GM23338 (cell line): ENCODE data around the gene SH3RF2. TPM values are rescaled to one million over a fixed set of nuclear protein-coding genes. Genes with fewer than 3 reads are reported as not detected.

ENCODE experiments used
- ATAC-seq: fragments of 200-7000 bp; cut with Tn5 transposase; 3 replicates; pipeline ENCODE4 v1.9.1; 2020
- DNase-seq: peaks from one replicate; pipeline ENCODE4 v3.0.0-alpha.2; 2015; ENCODE audit warnings: low spot score
- H2AFZ ChIP-seq: fragments of 200-600 bp; sonication (generic); 2 replicates; pipeline ENCODE4 v1.8.0; 2016; ENCODE audit warnings: antibody characterized with exemption, mild to moderate bottlenecking, moderate library complexity
- H3F3A ChIP-seq: fragments of 200-600 bp; sonication (generic); replicated peaks from 2 replicates; pipeline ENCODE4 v1.8.0; 2017; ENCODE audit warnings: antibody characterized with exemption, mixed run types, low read depth
- H3K27ac ChIP-seq: fragments of 200-600 bp; sonication (generic); 2 replicates; pipeline ENCODE4 v1.6.1; 2016; ENCODE audit warnings: low read depth
- H3K27me3 ChIP-seq: fragments of 200-600 bp; sonication (generic); 2 replicates; pipeline ENCODE4 v1.8.0; 2016; ENCODE audit warnings: mild to moderate bottlenecking, mixed run types, moderate library complexity; ENCODE audit not compliant: insufficient read depth
- H3K36me3 ChIP-seq: fragments of 200-600 bp; sonication (generic); 2 replicates; pipeline ENCODE4 v1.8.0; 2016; ENCODE audit warnings: mild to moderate bottlenecking; ENCODE audit not compliant: insufficient read depth
- H3K4me1 ChIP-seq: fragments of 200-600 bp; sonication (generic); 2 replicates; pipeline ENCODE4 v1.8.0; 2016; ENCODE audit warnings: mild to moderate bottlenecking, moderate library complexity; ENCODE audit not compliant: insufficient read depth
- H3K4me2 ChIP-seq: fragments of 200-600 bp; sonication (generic); 2 replicates; pipeline ENCODE4 v1.7.1; 2017; ENCODE audit warnings: mixed run types
- H3K4me3 ChIP-seq: fragments of 200-600 bp; sonication (generic); 2 replicates; pipeline ENCODE4 v1.6.1; 2016; ENCODE audit warnings: mixed run types
- H3K79me2 ChIP-seq: fragments of 200-600 bp; sonication (generic); replicated peaks from 2 replicates; pipeline ENCODE4 v1.8.0; 2017; ENCODE audit warnings: mild to moderate bottlenecking; ENCODE audit not compliant: insufficient read depth
- H3K9me2 ChIP-seq: fragments of 200-600 bp; sonication (generic); 2 replicates; pipeline ENCODE4 v1.8.0; 2017; ENCODE audit not compliant: insufficient read depth
- H4K20me1 ChIP-seq: fragments of 200-600 bp; sonication (generic); replicated peaks from 2 replicates; pipeline ENCODE4 v1.8.0; 2017; ENCODE audit warnings: mild to moderate bottlenecking; ENCODE audit not compliant: insufficient read depth
- H3K27ac Mint-ChIP-seq: 2 replicates; pipeline ENCODE4 v1.8.0; 2020; ENCODE audit warnings: inconsistent platforms, mild to moderate bottlenecking, moderate library complexity, mixed read lengths
- H3K27me3 Mint-ChIP-seq: 3 replicates; pipeline ENCODE4 v1.8.0; 2022; ENCODE audit warnings: low read depth, mild to moderate bottlenecking, moderate library complexity, mixed read lengths, inconsistent platforms; ENCODE audit not compliant: insufficient read depth, poor library complexity
- H3K36me3 Mint-ChIP-seq: 3 replicates; pipeline ENCODE4 v1.8.0; 2021; ENCODE audit warnings: low read depth, mild to moderate bottlenecking, inconsistent platforms, moderate library complexity, mixed read lengths
- H3K4me1 Mint-ChIP-seq: 3 replicates; pipeline ENCODE4 v1.8.0; 2020; ENCODE audit warnings: mild to moderate bottlenecking, inconsistent platforms, mixed read lengths
- H3K4me3 Mint-ChIP-seq: 3 replicates; pipeline ENCODE4 v1.8.0; 2021; ENCODE audit warnings: moderate library complexity, mild to moderate bottlenecking, inconsistent platforms, mixed read lengths
- H3K9me3 Mint-ChIP-seq: 3 replicates; pipeline ENCODE4 v1.8.0; 2020; ENCODE audit warnings: moderate library complexity, mild to moderate bottlenecking, inconsistent platforms, mixed read lengths
- CREB1 ChIP-seq: fragments of 250-450 bp; sonication (Bioruptor Pico); IDR thresholded peaks from 2 replicates; pipeline ENCODE4 v1.5.0; 2020; ENCODE audit warnings: low read depth, mild to moderate bottlenecking, moderate library complexity
- ETS1 ChIP-seq: IDR thresholded peaks from 2 replicates; pipeline ENCODE4 v1.6.1; 2016; ENCODE audit warnings: antibody characterized with exemption
- EZH2 ChIP-seq: fragments of 200-600 bp; sonication (generic); IDR thresholded peaks from one replicate; pipeline ENCODE4 v1.8.0; 2017; ENCODE audit warnings: antibody characterized with exemption, mild to moderate bottlenecking, low read depth; ENCODE audit not compliant: unreplicated experiment
- EZH2phosphoT487 ChIP-seq: fragments of 200-600 bp; sonication (generic); IDR thresholded peaks from one replicate; pipeline ENCODE4 v1.8.1; 2018; ENCODE audit warnings: antibody characterized with exemption; ENCODE audit not compliant: unreplicated experiment
- JUNB ChIP-seq: IDR thresholded peaks from one replicate; pipeline ENCODE4 v1.6.1; 2016; ENCODE audit warnings: antibody characterized with exemption; ENCODE audit not compliant: unreplicated experiment
- NANOG ChIP-seq: IDR thresholded peaks from 2 replicates; pipeline ENCODE4 v1.6.1; 2016; ENCODE audit warnings: antibody characterized with exemption, borderline replicate concordance
- POLR2AphosphoS5 ChIP-seq: IDR thresholded peaks from 2 replicates; pipeline ENCODE4 v1.6.1; 2016; ENCODE audit warnings: antibody characterized with exemption, low read depth
- REST ChIP-seq: IDR thresholded peaks from one replicate; pipeline ENCODE4 v1.6.1; 2018; ENCODE audit warnings: antibody characterized with exemption; ENCODE audit not compliant: unreplicated experiment
- STAT1 ChIP-seq: IDR thresholded peaks from one replicate; pipeline ENCODE4 v1.6.1; 2016; ENCODE audit warnings: antibody characterized with exemption; ENCODE audit not compliant: unreplicated experiment
- ZNF114 ChIP-seq: fragments of 250-450 bp; sonication (Bioruptor Pico); IDR thresholded peaks from 2 replicates; pipeline ENCODE4 v1.5.0; 2020; ENCODE audit warnings: mild to moderate bottlenecking, moderate library complexity
- ZNF331 ChIP-seq: fragments of 250-450 bp; sonication (Bioruptor Pico); IDR thresholded peaks from 2 replicates; pipeline ENCODE4 v1.5.0; 2020; ENCODE audit warnings: low read depth, mild to moderate bottlenecking, moderate library complexity
- ZNF462 ChIP-seq: fragments of 250-450 bp; sonication (Bioruptor Pico); IDR thresholded peaks from 2 replicates; pipeline ENCODE4 v1.5.0; 2020; ENCODE audit warnings: mild to moderate bottlenecking, moderate library complexity
- polyA plus RNA-seq: library from polyadenylated mRNA; unstranded; fragments of >200 nt; fragmentation: Nextera tagmentation; extraction: Ambion mirVana; gene quantifications from 2 replicates; pipeline ENCODE4 v1.2.1, GENCODE V29; 2016
- total RNA-seq: library from RNA; depleted of rRNA; stranded (reverse); fragments of >200 nt; shearing (Covaris generic); gene quantifications from 2 replicates; pipeline ENCODE4 v1.2.3, GENCODE V29; 2014
- TF ChIP-seq, protein P1 (sequence below), 2 experiments: fragments of 200-600 bp in 1 of 2; sonication (generic) in 1 of 2; conservative IDR thresholded peaks; 2 replicates each; pipeline versions ENCODE4 v1.5.1 to v1.6.1; 2016 to 2017; ENCODE audit warnings: antibody characterized with exemption in 2 of 2, low read depth in 2 of 2, mild to moderate bottlenecking in 2 of 2, moderate library complexity in 1 of 2

SH3RF2 gene
- total and polyA plus RNA-seq, 2 experiments from 2014 or later: 1.7 to 2.4 TPM

DNA sequence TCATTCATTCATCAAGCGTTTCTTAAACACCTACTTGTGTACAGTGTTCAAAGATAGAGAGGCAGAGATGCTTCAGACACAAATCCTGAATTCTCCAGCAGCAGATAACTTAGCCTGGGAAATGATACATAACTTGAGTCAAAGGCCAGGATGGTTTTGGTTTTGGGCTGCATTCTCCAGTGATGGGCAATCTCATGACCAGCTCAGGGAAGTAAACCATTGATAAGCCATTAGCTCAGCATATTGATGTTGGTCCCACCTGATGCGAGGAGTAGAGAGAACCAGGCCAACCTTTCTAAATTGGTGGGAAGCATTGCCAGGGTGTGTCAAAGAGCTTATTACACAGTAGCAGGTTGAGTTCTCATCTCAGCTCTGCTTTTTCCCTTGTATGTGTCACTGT, 53.0 kb downstream of the SH3RF2 start:
- H3K27ac ChIP-seq: no peak overlapping the region
- no peaks in the 10 kb centered on the region for H3K27me3 ChIP-seq
- ATAC-seq (no peak), DNase-seq (no peak)
- peaks cover 20% of the 10 kb centered on the region for H3K36me3 Mint-ChIP-seq
- H3K27me3 Mint-ChIP-seq: peaks cover 4% of the 10 kb centered on the region
- H3F3A ChIP-seq: no peaks in the 10 kb centered on the region
- H3K4me1 Mint-ChIP-seq: no peaks in the 10 kb centered on the region
- no peak overlapping the region for H3K4me3 ChIP-seq
- H3K27ac Mint-ChIP-seq: no peak overlapping the region
- H3K4me3 Mint-ChIP-seq: no peak overlapping the region
- no peaks in the 10 kb centered on the region for H3K4me1 ChIP-seq
- no peak overlapping the region for H3K4me2 ChIP-seq
- H4K20me1 ChIP-seq: no peaks in the 10 kb centered on the region
- peaks cover 26% of the 10 kb centered on the region for H3K9me3 Mint-ChIP-seq
- H2AFZ ChIP-seq: 0 out of 2 replicates have a peak overlapping the region, but pooled peaks have one; percentile 43
- TF ChIP-seq ZNF462 (no peak), JUNB (no peak), ETS1 (no peak), POLR2AphosphoS5 (no peak), ZNF331 (CRISPR knock-in tag) (no peak), ZNF114 (CRISPR knock-in tag) (no peak), CREB1 (CRISPR knock-in tag) (no peak), STAT1 (no peak), NANOG (no peak), EZH2phosphoT487 (no peak), REST (no peak), EZH2 (no peak)
- TF ChIP-seq, protein P1, sequence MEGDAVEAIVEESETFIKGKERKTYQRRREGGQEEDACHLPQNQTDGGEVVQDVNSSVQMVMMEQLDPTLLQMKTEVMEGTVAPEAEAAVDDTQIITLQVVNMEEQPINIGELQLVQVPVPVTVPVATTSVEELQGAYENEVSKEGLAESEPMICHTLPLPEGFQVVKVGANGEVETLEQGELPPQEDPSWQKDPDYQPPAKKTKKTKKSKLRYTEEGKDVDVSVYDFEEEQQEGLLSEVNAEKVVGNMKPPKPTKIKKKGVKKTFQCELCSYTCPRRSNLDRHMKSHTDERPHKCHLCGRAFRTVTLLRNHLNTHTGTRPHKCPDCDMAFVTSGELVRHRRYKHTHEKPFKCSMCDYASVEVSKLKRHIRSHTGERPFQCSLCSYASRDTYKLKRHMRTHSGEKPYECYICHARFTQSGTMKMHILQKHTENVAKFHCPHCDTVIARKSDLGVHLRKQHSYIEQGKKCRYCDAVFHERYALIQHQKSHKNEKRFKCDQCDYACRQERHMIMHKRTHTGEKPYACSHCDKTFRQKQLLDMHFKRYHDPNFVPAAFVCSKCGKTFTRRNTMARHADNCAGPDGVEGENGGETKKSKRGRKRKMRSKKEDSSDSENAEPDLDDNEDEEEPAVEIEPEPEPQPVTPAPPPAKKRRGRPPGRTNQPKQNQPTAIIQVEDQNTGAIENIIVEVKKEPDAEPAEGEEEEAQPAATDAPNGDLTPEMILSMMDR (conservative IDR thresholded peaks at IDR 0.05; ENCODE audit: low read depth in 2 of 2): no peak
- H3K9me2 ChIP-seq: no peaks in the 10 kb centered on the region
- H3K36me3 ChIP-seq: 0 out of 2 replicates have a peak, but pooled peaks cover 4% of the 10 kb centered on the region
- no peaks in the 10 kb centered on the region for H3K79me2 ChIP-seq
